HG03025 (cell line): ENCODE measurements around the gene CASQ2.
"Not testable (repeated sequence)": the region's sequence is repeated elsewhere in the genome, so short reads cannot be mapped to it uniquely, and the experiment has no call there.

ENCODE experiments used
- ATAC-seq: cut with Tn5 transposase; IDR thresholded peaks from one replicate; pipeline ENCODE4 v1.9.1; 2021; ENCODE audit warnings: mild to moderate bottlenecking, moderate library complexity; ENCODE audit not compliant: unreplicated experiment, low FRiP score

Gene CASQ2

GRCh38 chr1:115781851-115782250 lies 13.3 kb upstream of the CASQ2 start:
- ATAC-seq: no peak

GRCh38 chr1:115781343-115781742 lies 12.8 kb upstream of the CASQ2 start:
- ATAC-seq: no peak

- ATAC-seq: not testable (repeated sequence)
Measured at GRCh38 chr1:115780655-115781054, 12.1 kb upstream of the CASQ2 start.

- ATAC-seq: not testable (repeated sequence)
Measured at GRCh38 chr1:115779075-115779474, 10.6 kb upstream of the CASQ2 start.

- peak; percentile 84 for ATAC-seq
Measured at GRCh38 chr1:115771847-115772457, 3.4 kb upstream of the CASQ2 start.

GRCh38 chr1:115771094-115771846 lies 2.8 kb upstream of the CASQ2 start:
- peak; percentile 18 for ATAC-seq

- no peak for ATAC-seq
Measured at GRCh38 chr1:115767403-115767802, 1.1 kb downstream of the CASQ2 start.

GRCh38 chr1:115765091-115765490 lies 3.4 kb downstream of the CASQ2 start:
- no peak for ATAC-seq

GRCh38 chr1:115764541-115764940 lies 4.0 kb downstream of the CASQ2 start:
- no peak for ATAC-seq

- ATAC-seq: no peak
Measured at GRCh38 chr1:115762779-115763178, 5.7 kb downstream of the CASQ2 start.

- no peak for ATAC-seq
Measured at GRCh38 chr1:115761601-115762302, 6.8 kb downstream of the CASQ2 start.

- ATAC-seq: no peak
Measured at GRCh38 chr1:115757856-115758255, 10.7 kb downstream of the CASQ2 start.

- no peak for ATAC-seq
Measured at GRCh38 chr1:115757326-115757725, 11.2 kb downstream of the CASQ2 start.

GRCh38 chr1:115755456-115756370 lies 12.8 kb downstream of the CASQ2 start:
- no peak for ATAC-seq

- ATAC-seq: no peak
Measured at GRCh38 chr1:115753830-115754229, 14.7 kb downstream of the CASQ2 start.

- ATAC-seq: no peak
Measured at GRCh38 chr1:115753361-115753760, 15.2 kb downstream of the CASQ2 start.

- ATAC-seq: no peak
Measured at GRCh38 chr1:115748401-115749150, 19.9 kb downstream of the CASQ2 start.

GRCh38 chr1:115746021-115746690 lies 22.4 kb downstream of the CASQ2 start:
- ATAC-seq: no peak

GRCh38 chr1:115744646-115745275 lies 23.8 kb downstream of the CASQ2 start:
- no peak for ATAC-seq
